ENCODE measurements around the gene AGO3. TPM values are rescaled to one million over a fixed set of nuclear protein-coding genes. Genes with fewer than 3 reads are reported as not detected.

Gene AGO3
- total and polyA plus RNA-seq, 2 of the 13 experiments (the other 11 are each of a cell fraction or from before 2014, with no cell fraction given), result 21.2 to 27.1 TPM

DNA sequence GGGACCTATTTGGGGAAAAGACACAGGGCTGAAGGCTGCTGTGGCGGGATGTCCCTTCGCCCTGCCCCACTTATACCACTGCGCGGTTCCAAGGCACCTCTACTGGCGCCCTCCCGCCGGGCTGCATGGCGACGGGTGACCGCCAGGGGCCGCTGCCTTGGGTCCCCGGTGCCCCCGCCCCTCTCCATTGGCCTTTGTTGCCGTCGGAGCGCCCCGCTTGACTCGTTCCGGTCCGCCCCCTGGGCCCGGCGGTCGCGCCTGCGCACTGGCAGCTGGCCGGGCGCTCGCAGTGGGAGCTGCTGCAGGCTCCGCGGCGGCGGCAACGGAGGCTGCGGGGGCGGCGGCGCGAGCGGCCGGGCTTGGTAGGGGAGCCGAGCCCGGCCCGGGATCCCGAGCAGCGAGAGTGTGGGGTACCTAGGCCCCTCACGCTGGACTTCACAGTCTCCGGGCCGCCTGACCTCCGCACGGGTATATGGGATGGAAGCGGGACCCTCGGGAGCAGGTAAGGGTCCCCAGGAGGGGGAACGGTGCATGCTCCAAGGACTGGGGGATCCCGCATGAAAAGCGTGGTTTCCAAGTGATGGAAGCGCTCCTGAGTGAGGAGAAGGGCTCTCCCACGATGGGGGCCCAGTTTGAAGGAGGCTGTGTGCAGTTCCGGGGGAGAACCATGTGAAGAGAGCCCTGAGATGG, 47.8 kb upstream of the AGO3 start, which contains the start of gene AGO1 (continued):
- TF ChIP-seq, protein P1, sequence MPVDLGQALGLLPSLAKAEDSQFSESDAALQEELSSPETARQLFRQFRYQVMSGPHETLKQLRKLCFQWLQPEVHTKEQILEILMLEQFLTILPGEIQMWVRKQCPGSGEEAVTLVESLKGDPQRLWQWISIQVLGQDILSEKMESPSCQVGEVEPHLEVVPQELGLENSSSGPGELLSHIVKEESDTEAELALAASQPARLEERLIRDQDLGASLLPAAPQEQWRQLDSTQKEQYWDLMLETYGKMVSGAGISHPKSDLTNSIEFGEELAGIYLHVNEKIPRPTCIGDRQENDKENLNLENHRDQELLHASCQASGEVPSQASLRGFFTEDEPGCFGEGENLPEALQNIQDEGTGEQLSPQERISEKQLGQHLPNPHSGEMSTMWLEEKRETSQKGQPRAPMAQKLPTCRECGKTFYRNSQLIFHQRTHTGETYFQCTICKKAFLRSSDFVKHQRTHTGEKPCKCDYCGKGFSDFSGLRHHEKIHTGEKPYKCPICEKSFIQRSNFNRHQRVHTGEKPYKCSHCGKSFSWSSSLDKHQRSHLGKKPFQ (CRISPR knock-in tag; IDR thresholded peaks at IDR 0.05; ENCODE audit: insufficient replicate concordance), result peak; percentile 13
- TF ChIP-seq, protein P2, sequence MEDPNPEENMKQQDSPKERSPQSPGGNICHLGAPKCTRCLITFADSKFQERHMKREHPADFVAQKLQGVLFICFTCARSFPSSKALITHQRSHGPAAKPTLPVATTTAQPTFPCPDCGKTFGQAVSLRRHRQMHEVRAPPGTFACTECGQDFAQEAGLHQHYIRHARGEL (CRISPR knock-in tag; IDR thresholded peaks at IDR 0.05), result no peak
- TF ChIP-seq SOX13 (IDR thresholded peaks at IDR 0.05) (no peak), SOX13 (CRISPR knock-in tag; conservative IDR thresholded peaks at IDR 0.05 in 1 of 2, IDR thresholded peaks at IDR 0.05 in 1 of 2) (peak in 1 of 2 experiments; percentile 47; a peak in 1 of 4 replicates), ZBTB8A (CRISPR knock-in tag; IDR thresholded peaks at IDR 0.05; ENCODE audit: borderline replicate concordance, low read depth) (no peak), STAT5B (CRISPR knock-in tag; IDR thresholded peaks at IDR 0.05) (no peak), MIER3 (CRISPR knock-in tag; IDR thresholded peaks at IDR 0.05; ENCODE audit: borderline replicate concordance) (no peak), FIP1L1 (IDR thresholded peaks at IDR 0.05; ENCODE audit: borderline replicate concordance, insufficient read depth, low read depth, low read length) (no peak), KLF11 (CRISPR knock-in tag; IDR thresholded peaks at IDR 0.05) (no peak), NCOA2 (CRISPR knock-in tag; IDR thresholded peaks at IDR 0.05) (no peak), ZNF75D (CRISPR knock-in tag; IDR thresholded peaks at IDR 0.05; ENCODE audit: borderline replicate concordance) (no peak), GFI1 (CRISPR knock-in tag; IDR thresholded peaks at IDR 0.05; ENCODE audit: borderline replicate concordance) (no peak), MEIS2 (CRISPR knock-in tag; IDR thresholded peaks at IDR 0.05) (peak; percentile 49; the same call in 1 of the 2 replicates), GATAD1 (CRISPR knock-in tag; IDR thresholded peaks at IDR 0.05) (peak; percentile 70), ZNF629 (CRISPR knock-in tag; conservative IDR thresholded peaks at IDR 0.05) (no peak), KLF13 (CRISPR knock-in tag; IDR thresholded peaks at IDR 0.05) (no peak), PCBP1 (IDR thresholded peaks at IDR 0.05; ENCODE audit: borderline replicate concordance, low read depth, low read length) (no peak)
- TF ChIP-seq, protein P3, sequence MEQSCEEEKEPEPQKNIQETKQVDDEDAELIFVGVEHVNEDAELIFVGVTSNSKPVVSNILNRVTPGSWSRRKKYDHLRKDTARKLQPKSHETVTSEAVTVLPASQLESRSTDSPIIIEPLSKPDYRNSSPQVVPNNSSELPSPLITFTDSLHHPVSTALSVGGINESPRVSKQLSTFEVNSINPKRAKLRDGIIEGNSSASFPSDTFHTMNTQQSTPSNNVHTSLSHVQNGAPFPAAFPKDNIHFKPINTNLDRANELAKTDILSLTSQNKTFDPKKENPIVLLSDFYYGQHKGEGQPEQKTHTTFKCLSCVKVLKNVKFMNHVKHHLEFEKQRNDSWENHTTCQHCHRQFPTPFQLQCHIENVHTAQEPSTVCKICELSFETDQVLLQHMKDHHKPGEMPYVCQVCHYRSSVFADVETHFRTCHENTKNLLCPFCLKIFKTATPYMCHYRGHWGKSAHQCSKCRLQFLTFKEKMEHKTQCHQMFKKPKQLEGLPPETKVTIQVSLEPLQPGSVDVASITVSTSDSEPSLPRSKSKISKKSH (CRISPR knock-in tag; IDR thresholded peaks at IDR 0.05; ENCODE audit: borderline replicate concordance), result 0 out of 2 replicates have a peak, but pooled peaks have one; percentile 60
- TF ChIP-seq, protein P4, sequence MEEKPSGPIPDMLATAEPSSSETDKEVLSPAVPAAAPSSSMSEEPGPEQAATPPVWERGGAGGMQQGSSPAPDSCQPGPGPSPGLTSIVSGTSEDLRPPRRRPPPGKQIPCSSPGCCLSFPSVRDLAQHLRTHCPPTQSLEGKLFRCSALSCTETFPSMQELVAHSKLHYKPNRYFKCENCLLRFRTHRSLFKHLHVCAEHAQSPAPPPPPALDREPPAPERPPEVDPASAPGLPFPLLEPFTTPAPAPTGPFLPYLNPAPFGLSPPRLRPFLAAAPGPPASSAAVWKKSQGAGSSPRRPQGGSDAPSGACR (CRISPR knock-in tag; IDR thresholded peaks at IDR 0.05), result no peak
- TF ChIP-seq, protein P5, sequence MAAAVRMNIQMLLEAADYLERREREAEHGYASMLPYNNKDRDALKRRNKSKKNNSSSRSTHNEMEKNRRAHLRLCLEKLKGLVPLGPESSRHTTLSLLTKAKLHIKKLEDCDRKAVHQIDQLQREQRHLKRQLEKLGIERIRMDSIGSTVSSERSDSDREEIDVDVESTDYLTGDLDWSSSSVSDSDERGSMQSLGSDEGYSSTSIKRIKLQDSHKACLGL (CRISPR knock-in tag; IDR thresholded peaks at IDR 0.05), result no peak
- TF ChIP-seq, protein P6, sequence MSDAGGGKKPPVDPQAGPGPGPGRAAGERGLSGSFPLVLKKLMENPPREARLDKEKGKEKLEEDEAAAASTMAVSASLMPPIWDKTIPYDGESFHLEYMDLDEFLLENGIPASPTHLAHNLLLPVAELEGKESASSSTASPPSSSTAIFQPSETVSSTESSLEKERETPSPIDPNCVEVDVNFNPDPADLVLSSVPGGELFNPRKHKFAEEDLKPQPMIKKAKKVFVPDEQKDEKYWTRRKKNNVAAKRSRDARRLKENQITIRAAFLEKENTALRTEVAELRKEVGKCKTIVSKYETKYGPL (CRISPR knock-in tag; IDR thresholded peaks at IDR 0.05), result no peak
- TF ChIP-seq, protein P7, sequence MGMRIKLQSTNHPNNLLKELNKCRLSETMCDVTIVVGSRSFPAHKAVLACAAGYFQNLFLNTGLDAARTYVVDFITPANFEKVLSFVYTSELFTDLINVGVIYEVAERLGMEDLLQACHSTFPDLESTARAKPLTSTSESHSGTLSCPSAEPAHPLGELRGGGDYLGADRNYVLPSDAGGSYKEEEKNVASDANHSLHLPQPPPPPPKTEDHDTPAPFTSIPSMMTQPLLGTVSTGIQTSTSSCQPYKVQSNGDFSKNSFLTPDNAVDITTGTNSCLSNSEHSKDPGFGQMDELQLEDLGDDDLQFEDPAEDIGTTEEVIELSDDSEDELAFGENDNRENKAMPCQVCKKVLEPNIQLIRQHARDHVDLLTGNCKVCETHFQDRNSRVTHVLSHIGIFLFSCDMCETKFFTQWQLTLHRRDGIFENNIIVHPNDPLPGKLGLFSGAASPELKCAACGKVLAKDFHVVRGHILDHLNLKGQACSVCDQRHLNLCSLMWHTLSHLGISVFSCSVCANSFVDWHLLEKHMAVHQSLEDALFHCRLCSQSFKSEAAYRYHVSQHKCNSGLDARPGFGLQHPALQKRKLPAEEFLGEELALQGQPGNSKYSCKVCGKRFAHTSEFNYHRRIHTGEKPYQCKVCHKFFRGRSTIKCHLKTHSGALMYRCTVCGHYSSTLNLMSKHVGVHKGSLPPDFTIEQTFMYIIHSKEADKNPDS (CRISPR knock-in tag; IDR thresholded peaks at IDR 0.05), result no peak
